Measurements from ENCODE around the gene EPHA8.

DNA sequence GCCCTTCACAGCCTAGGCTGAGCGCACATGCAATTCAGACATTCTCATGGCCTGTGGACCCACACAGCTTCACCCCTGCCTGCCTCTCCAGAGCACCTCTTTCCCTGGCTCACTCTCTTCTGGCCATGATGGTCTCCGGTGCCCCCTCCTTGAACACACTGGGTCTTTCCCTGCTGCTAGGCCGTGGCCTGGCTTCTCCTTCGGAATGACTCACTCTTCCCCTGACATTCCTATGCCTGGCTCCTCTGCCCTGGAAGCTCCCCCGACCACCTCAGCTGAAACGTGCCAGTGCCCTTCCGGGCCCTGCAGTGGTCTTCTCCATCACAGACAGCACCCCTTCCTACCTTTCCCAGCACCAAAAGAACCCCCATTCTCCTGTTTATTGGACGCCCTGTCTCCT is 28.3 kb downstream of the EPHA8 start:
- no peak for TF ChIP-seq POLR2A (IDR thresholded peaks at IDR 0.05)
- TF ChIP-seq, protein P1, sequence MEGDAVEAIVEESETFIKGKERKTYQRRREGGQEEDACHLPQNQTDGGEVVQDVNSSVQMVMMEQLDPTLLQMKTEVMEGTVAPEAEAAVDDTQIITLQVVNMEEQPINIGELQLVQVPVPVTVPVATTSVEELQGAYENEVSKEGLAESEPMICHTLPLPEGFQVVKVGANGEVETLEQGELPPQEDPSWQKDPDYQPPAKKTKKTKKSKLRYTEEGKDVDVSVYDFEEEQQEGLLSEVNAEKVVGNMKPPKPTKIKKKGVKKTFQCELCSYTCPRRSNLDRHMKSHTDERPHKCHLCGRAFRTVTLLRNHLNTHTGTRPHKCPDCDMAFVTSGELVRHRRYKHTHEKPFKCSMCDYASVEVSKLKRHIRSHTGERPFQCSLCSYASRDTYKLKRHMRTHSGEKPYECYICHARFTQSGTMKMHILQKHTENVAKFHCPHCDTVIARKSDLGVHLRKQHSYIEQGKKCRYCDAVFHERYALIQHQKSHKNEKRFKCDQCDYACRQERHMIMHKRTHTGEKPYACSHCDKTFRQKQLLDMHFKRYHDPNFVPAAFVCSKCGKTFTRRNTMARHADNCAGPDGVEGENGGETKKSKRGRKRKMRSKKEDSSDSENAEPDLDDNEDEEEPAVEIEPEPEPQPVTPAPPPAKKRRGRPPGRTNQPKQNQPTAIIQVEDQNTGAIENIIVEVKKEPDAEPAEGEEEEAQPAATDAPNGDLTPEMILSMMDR (IDR thresholded peaks at IDR 0.05), result no peak

Measured in tibial nerve (tissue), 3 donors.